GM12878 (cell line): Measurements from ENCODE around the gene TGM6. TPM values are rescaled to one million over a fixed set of nuclear protein-coding genes. Genes with fewer than 3 reads are reported as not detected.
A peak's percentile ranks its signal among the peaks of the same experiment; 100 is the strongest.

ENCODE experiments used
- ATAC-seq: fragments of 200-7000 bp; cut with Tn5 transposase; 3 replicates; pipeline ENCODE4 v1.9.1; 2020; ENCODE audit warnings: mild to moderate bottlenecking, moderate library complexity
- BruUV-seq: library from RNA; stranded (reverse); fragments of 400-500 nt; replicated peaks from 2 replicates; lab custom pipeline; 2021; lab: Mats Ljungman, UMichigan
- CTCF ChIA-PET: fragments of 300-600 bp; sonication (Branson Sonifier 250); formaldehyde crosslinking; extraction: SDS; loops from one replicate; lab custom pipeline; 2021; ENCODE audit warnings: inconsistent platforms; lab: Yijun Ruan, JAX
- POLR2A ChIA-PET: fragments of 350-600 bp; formaldehyde crosslinking; extraction: SDS; loops from one replicate; lab custom pipeline; 2021; ENCODE audit warnings: inconsistent platforms; lab: Charles Lee
- RAD21 ChIA-PET: fragments of 300-600 bp; sonication (Branson Sonifier 250); formaldehyde crosslinking; loops from one replicate; lab custom pipeline; 2023; ENCODE audit warnings: antibody characterized with exemption; ENCODE audit not compliant: unreplicated experiment; lab: Charles Lee
- SMC1A ChIA-PET: fragments of 300-600 bp; sonication (Branson Sonifier 250); formaldehyde crosslinking; loops from one replicate; lab custom pipeline; 2023; ENCODE audit not compliant: unreplicated experiment, uncharacterized antibody; lab: Charles Lee
- DNase-seq: peaks from one replicate; pipeline ENCODE4 v3.0.0-alpha.2; 2011; ENCODE audit warnings: low read depth, low spot score
- FAIRE-seq: peaks from 3 replicates; lab custom pipeline; 2011; peaks lifted over from hg19 to GRCh38; lab: Jason Lieb, UNC
- H2AFZ ChIP-seq: 2 replicates; pipeline ENCODE4 v1.6.0; 2011; ENCODE audit warnings: low read depth, low read length, control low read depth; ENCODE audit not compliant: control insufficient read depth
- H3K27ac ChIP-seq: 2 replicates; pipeline ENCODE4 v1.5.1; 2011; ENCODE audit warnings: control low read depth; ENCODE audit not compliant: control insufficient read depth, insufficient read depth
- H3K27me3 ChIP-seq, 2 experiments: replicated peaks in 1 of 2; 2 replicates each; pipeline versions ENCODE4 v1.6.0 to v1.6.1; 2011; ENCODE audit warnings: low read length in 1 of 2; ENCODE audit not compliant: control insufficient read depth in 2 of 2, insufficient read depth in 2 of 2
- H3K36me3 ChIP-seq, 2 experiments: 2 replicates each; pipeline ENCODE4 v1.5.1; 2011; ENCODE audit warnings: low read length in 1 of 2; ENCODE audit not compliant: control insufficient read depth in 2 of 2, insufficient read depth in 2 of 2
- H3K4me1 ChIP-seq: 2 replicates; pipeline ENCODE4 v1.6.1; 2011; ENCODE audit warnings: mild to moderate bottlenecking, low read length, moderate library complexity, mixed read lengths; ENCODE audit not compliant: control insufficient read depth, insufficient read depth
- H3K4me2 ChIP-seq: 2 replicates; pipeline ENCODE4 v1.6.0; 2011; ENCODE audit warnings: control low read depth; ENCODE audit not compliant: control insufficient read depth, insufficient read depth
- H3K4me3 ChIP-seq: fragments of 200-600 bp; sonication (generic); 2 replicates; pipeline ENCODE4 v1.5.1; 2016
- H3K79me2 ChIP-seq: 2 replicates; pipeline ENCODE4 v1.6.0; 2011; ENCODE audit warnings: low read length; ENCODE audit not compliant: control insufficient read depth, insufficient read depth
- H3K9ac ChIP-seq: 2 replicates; pipeline ENCODE4 v1.8.0; 2011; ENCODE audit warnings: low read length, control low read depth, mixed read lengths; ENCODE audit not compliant: control insufficient read depth, insufficient read depth
- H3K9me3 ChIP-seq: replicated peaks from 3 replicates; pipeline ENCODE4 v1.5.1; 2011; ENCODE audit warnings: mild to moderate bottlenecking, low read length; ENCODE audit not compliant: control insufficient read depth, insufficient read depth
- H4K20me1 ChIP-seq: 2 replicates; pipeline ENCODE4 v1.6.0; 2011; ENCODE audit not compliant: control insufficient read depth, insufficient read depth
- CUX1 ChIP-seq: IDR thresholded peaks from 2 replicates; pipeline ENCODE4 v1.6.1; 2012; ENCODE audit warnings: improper control_type of control experiment, low read depth, low read length; ENCODE audit not compliant: insufficient replicate concordance
- EGR1 ChIP-seq, 2 experiments: IDR thresholded peaks; 1 replicate in 1 of 2; 2 replicates in 1 of 2; pipeline ENCODE4 v1.6.1; 2011 to 2012; ENCODE audit warnings: low read depth in 2 of 2, low read length in 2 of 2, borderline replicate concordance in 1 of 2, mild to moderate bottlenecking in 1 of 2, moderate library complexity in 1 of 2
- ESRRA ChIP-seq: IDR thresholded peaks from 2 replicates; pipeline ENCODE4 v1.6.1; 2012; ENCODE audit warnings: mild to moderate bottlenecking, low read length, improper control_type of control experiment
- FOXM1 ChIP-seq: IDR thresholded peaks from 2 replicates; pipeline ENCODE4 v1.6.1; 2012; ENCODE audit warnings: low read depth, mild to moderate bottlenecking, inconsistent platforms, low read length, moderate library complexity
- MLLT1 ChIP-seq: fragments of 450-650 bp; IDR thresholded peaks from 2 replicates; pipeline ENCODE4 v1.6.1; 2016; ENCODE audit warnings: mild to moderate bottlenecking
- MXI1 ChIP-seq: fragments of 150-350 bp; IDR thresholded peaks from 2 replicates; pipeline ENCODE4 v1.6.1; 2011; ENCODE audit warnings: low read depth, mild to moderate bottlenecking, inconsistent platforms, low read length, improper control_type of control experiment
- POLR2AphosphoS2 ChIP-seq: IDR thresholded peaks from 2 replicates; pipeline ENCODE4 v1.6.1; 2011; ENCODE audit warnings: low read depth, mild to moderate bottlenecking, low read length, improper control_type of control experiment, moderate library complexity
- SMAD1 ChIP-seq: fragments of 450-650 bp; IDR thresholded peaks from 2 replicates; pipeline ENCODE4 v1.6.1; 2018; ENCODE audit warnings: mild to moderate bottlenecking, low read depth; ENCODE audit not compliant: partially characterized antibody
- SP1 ChIP-seq: IDR thresholded peaks from one replicate; pipeline ENCODE4 v1.6.1; 2011; ENCODE audit warnings: low read depth, low read length
- TARDBP ChIP-seq: IDR thresholded peaks from 2 replicates; pipeline ENCODE4 v1.6.1; 2016; ENCODE audit warnings: borderline replicate concordance
- TBL1XR1 ChIP-seq: IDR thresholded peaks from 2 replicates; pipeline ENCODE4 v1.6.1; 2012; ENCODE audit warnings: low read depth, low read length, improper control_type of control experiment
- ZBTB33 ChIP-seq: fragments of 450-650 bp; IDR thresholded peaks from 2 replicates; pipeline ENCODE4 v1.6.1; 2017; ENCODE audit warnings: mild to moderate bottlenecking
- ZNF207 ChIP-seq: fragments of 450-650 bp; IDR thresholded peaks from 2 replicates; pipeline ENCODE4 v1.6.1; 2014; ENCODE audit warnings: antibody characterized with exemption, mild to moderate bottlenecking, borderline replicate concordance
- ZNF384 ChIP-seq: IDR thresholded peaks from 2 replicates; pipeline ENCODE4 v1.6.1; 2012; ENCODE audit warnings: low read depth, mild to moderate bottlenecking, low read length, improper control_type of control experiment, borderline replicate concordance
- WGBS: methylation state at CpG from one replicate; pipeline ENCODE4 v1.1.6; 2016; ENCODE audit warnings: low lambda C conversion rate; ENCODE audit not compliant: insufficient replicate concordance, insufficient coverage; ENCODE audit errors: missing lambda C conversion rate; 5-methylcytosine and 5-hydroxymethylcytosine counted together
- in situ Hi-C: fragments of 300-500 bp; cut with MboI; formaldehyde crosslinking; loops from 9 replicates; pipeline ENCODE4 v1.14.3; 2018; ENCODE audit warnings: mixed read lengths
- intact Hi-C: fragments of 100-400 bp; cut with micrococcal nuclease; formaldehyde crosslinking; loops from one replicate; pipeline ENCODE4 v1.14.2; 2022; ENCODE audit not compliant: unreplicated experiment
- polyA plus RNA-seq, 11 experiments: library from polyadenylated mRNA; depleted of rRNA in 4 of 11; unstranded in 6 of 11; stranded (reverse) in 5 of 11; fragments of >200 nt; fragmentation: Nextera tagmentation in 4 of 11; fragmentation: Illumina TruSeq in 1 of 11; extraction: Ambion mirVana in 4 of 11; extraction: Trizol in 1 of 11; gene quantifications; 1 replicate in 1 of 11; 2 replicates in 10 of 11; pipeline versions ENCODE4 v1.2.1 to v1.2.3, GENCODE V29; 2011 to 2016; ENCODE audit warnings: inconsistent platforms in 2 of 11, missing spikeins in 2 of 11, low read depth in 1 of 11
- total RNA-seq, 4 experiments: library from RNA; depleted of rRNA in 3 of 4; stranded (reverse); fragments of >200 nt in 3 of 4; fragmentation: Illumina TruSeq in 1 of 4; extraction: Trizol in 1 of 4; gene quantifications; 2 replicates each; pipeline versions ENCODE4 v1.2.1 to v1.2.3, GENCODE V29; 2013 to 2021

Gene TGM6
- total and polyA plus RNA-seq, 10 of the 15 experiments (the other 5 are each of a cell fraction or from before 2014, with no cell fraction given) = not detected

GRCh38 chr20:2465100-2465499, 84.4 kb downstream of the TGM6 start:
- H3K27me3 ChIP-seq = no peaks in the 10 kb centered on the region
- H3K79me2 ChIP-seq = peaks cover 51% of the 10 kb centered on the region
- ATAC-seq (no peak), DNase-seq (no peak), FAIRE-seq (no peak)
- no peak overlapping the region for H2AFZ ChIP-seq
- intact Hi-C loops (no loop called here), in situ Hi-C loops (no loop called here)
- WGBS = 77% methylated on average over 6 of the region's 6 CpGs
- H3K9me3 ChIP-seq = no peaks in the 10 kb centered on the region
- no peak overlapping the region for H3K4me3 ChIP-seq
- TF ChIP-seq FOXM1 (no peak), SP1 (no peak), MLLT1 (no peak), ZNF384 (no peak), TBL1XR1 (no peak), MXI1 (no peak), ZNF207 (no peak), EGR1 (IDR thresholded peaks at IDR 0.05; ENCODE audit: borderline replicate concordance in 1 of 2, low read depth in 2 of 2, low read length in 2 of 2) (no peak), TARDBP (no peak), ZBTB33 (no peak), POLR2AphosphoS2 (no peak), CUX1 (no peak), ESRRA (no peak), SMAD1 (no peak)
- H3K27ac ChIP-seq = no peak overlapping the region
- RAD21 ChIA-PET = interaction anchor here (0.7 kb wide), 1 partner anchor 57 kb away, joined by 6 read pairs; no protein-coding TSS in a partner anchor
- POLR2A ChIA-PET = interaction anchor here (0.6 to 0.7 kb wide), 2 partner anchors 331 to 960 kb away, joined by 4 read pairs; no protein-coding TSS in a partner anchor
- no peak overlapping the region for H3K9ac ChIP-seq
- H3K4me2 ChIP-seq = no peak overlapping the region
- CTCF ChIA-PET = interaction anchor here (0.8 to 1.3 kb wide), 2 partner anchors 12 to 257 kb away, joined by 3 read pairs; no protein-coding TSS in a partner anchor
- TSS peak; percentile 33 for BruUV-seq
- SMC1A ChIA-PET = no interaction called here
- H4K20me1 ChIP-seq = peaks cover 15% of the 10 kb centered on the region; the same call in 1 of the 2 replicates
- H3K36me3 ChIP-seq = peaks cover 24 to 79% of the 10 kb centered on the region in 2 experiments
- H3K4me1 ChIP-seq = no peaks in the 10 kb centered on the region
